H1 (cell line): ENCODE measurements around the gene VWA1. TPM values are rescaled to one million over a fixed set of nuclear protein-coding genes. Genes with fewer than 3 reads are reported as not detected.

Experiments used
- BACH1 ChIP-seq: IDR thresholded peaks from 2 replicates; pipeline ENCODE4 v1.6.1; 2012; ENCODE audit warnings: low read length, improper control_type of control experiment
- RAD21 ChIP-seq, 2 experiments: IDR thresholded peaks in 1 of 2; conservative IDR thresholded peaks in 1 of 2; 2 replicates each; pipeline ENCODE4 v1.6.1; 2011; ENCODE audit warnings: low read depth in 2 of 2, low read length in 2 of 2, improper control_type of control experiment in 1 of 2, inconsistent platforms in 1 of 2, mild to moderate bottlenecking in 1 of 2, moderate library complexity in 1 of 2
- RNF2 ChIP-seq: fragments of 200-900, 300-1000 bp; sonication (generic); IDR thresholded peaks from 2 replicates; pipeline ENCODE4 v1.7.1; 2016; ENCODE audit warnings: borderline replicate concordance, low read depth, mild to moderate bottlenecking, antibody characterized with exemption, low read length; ENCODE audit not compliant: poor library complexity, severe bottlenecking; ENCODE audit errors: missing control alignments
- SIX5 ChIP-seq: IDR thresholded peaks from 2 replicates; pipeline ENCODE4 v1.6.1; 2011; ENCODE audit warnings: mild to moderate bottlenecking, low read depth, low read length
- SP2 ChIP-seq: IDR thresholded peaks from 2 replicates; pipeline ENCODE4 v1.6.1; 2012; ENCODE audit warnings: mild to moderate bottlenecking, low read length, inconsistent platforms
- SRF ChIP-seq: IDR thresholded peaks from 2 replicates; pipeline ENCODE4 v1.6.1; 2011; ENCODE audit warnings: mild to moderate bottlenecking, low read depth, low read length, moderate library complexity
- polyA plus RNA-seq, 7 experiments: library from polyadenylated mRNA; depleted of rRNA in 3 of 7; stranded (reverse) in 5 of 7; unstranded in 2 of 7; fragments of >200 nt in 5 of 7; fragments of 200-250 nt in 2 of 7; gene quantifications; 1 replicate in 5 of 7; 2 replicates in 1 of 7; 4 replicates in 1 of 7; pipeline versions ENCODE4 v1.2.1 to v1.2.3, GENCODE V29; 2011 to 2013; ENCODE audit warnings: missing spikeins in 2 of 7, mixed read lengths in 2 of 7
- total RNA-seq: library from RNA; stranded (reverse); fragmentation: NEBNext Ultra II Directional; extraction: Animal tissue kit (Norgen Biotek cat#: 25700); gene quantifications from 2 replicates; pipeline ENCODE4 v1.2.1, GENCODE V29; 2021
- TF ChIP-seq, protein P1 (sequence below): IDR thresholded peaks from 2 replicates; pipeline ENCODE4 v1.6.1; 2011; ENCODE audit warnings: low read length, improper control_type of control experiment

The VWA1 gene
- total and polyA plus RNA-seq, 2 of the 8 experiments (the other 6 are each of a cell fraction or from before 2014, with no cell fraction given): 16.0 to 36.6 TPM

DNA sequence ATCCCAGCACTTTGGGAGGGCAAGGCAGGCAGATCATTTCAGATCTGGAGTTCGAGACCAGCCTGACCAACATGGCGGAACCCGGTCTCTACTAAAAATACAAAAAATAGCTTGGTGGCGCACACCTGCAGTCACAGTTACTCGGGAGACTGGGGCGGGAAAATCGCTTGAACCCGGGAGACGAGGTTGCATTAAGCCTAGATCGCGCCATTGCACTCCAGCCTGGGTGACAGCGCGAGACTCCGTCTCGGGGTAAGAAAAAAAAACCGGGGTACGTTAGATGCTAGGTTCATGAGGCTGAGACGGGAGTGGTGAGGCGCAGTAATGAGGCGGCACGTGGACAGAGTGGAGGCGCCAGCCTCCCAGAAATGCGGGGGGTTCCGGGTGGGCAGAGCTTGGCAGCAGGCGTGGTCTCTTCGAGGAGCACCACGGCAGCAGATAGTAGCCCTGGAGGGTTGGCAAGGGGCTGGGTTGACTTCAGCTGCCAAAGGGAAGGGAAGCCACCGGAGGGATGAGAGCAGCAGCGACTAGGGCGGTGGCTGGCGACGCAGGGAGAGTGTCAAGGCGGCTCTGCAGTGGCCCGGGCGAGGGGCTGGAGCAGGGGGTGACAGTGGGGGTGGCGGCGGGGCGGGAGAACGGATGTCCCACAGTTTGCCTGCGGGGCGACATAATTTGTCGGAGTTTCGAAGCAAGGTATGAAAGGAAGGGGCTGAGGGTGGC, 29.2 kb upstream of the VWA1 start (continued):
- TF ChIP-seq, protein P1, sequence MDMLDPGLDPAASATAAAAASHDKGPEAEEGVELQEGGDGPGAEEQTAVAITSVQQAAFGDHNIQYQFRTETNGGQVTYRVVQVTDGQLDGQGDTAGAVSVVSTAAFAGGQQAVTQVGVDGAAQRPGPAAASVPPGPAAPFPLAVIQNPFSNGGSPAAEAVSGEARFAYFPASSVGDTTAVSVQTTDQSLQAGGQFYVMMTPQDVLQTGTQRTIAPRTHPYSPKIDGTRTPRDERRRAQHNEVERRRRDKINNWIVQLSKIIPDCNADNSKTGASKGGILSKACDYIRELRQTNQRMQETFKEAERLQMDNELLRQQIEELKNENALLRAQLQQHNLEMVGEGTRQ: no peak
- no peak for TF ChIP-seq BACH1
- 0 out of 4 replicates have a peak, but pooled peaks of 1 of the 2 experiments have one; percentile 10 for TF ChIP-seq RAD21 (IDR thresholded peaks at IDR 0.05 in 1 of 2, conservative IDR thresholded peaks at IDR 0.05 in 1 of 2; ENCODE audit: low read depth in 2 of 2, low read length in 2 of 2)
- TF ChIP-seq SIX5: no peak
- TF ChIP-seq RNF2: no peak
- TF ChIP-seq SRF: no peak
- TF ChIP-seq SP2: no peak
